Loucy (cell line): ENCODE data around the gene SPDYA.

Experiments
- H2AFZ ChIP-seq: fragments of 200-600 bp; sonication (generic); 2 replicates; pipeline ENCODE4 v1.6.0; 2016; ENCODE audit warnings: antibody characterized with exemption, mild to moderate bottlenecking, low read length, moderate library complexity
- H3F3A ChIP-seq: fragments of 200-600 bp; 2 replicates; pipeline ENCODE4 v1.6.0; 2016; ENCODE audit warnings: antibody characterized with exemption, low read depth, mild to moderate bottlenecking
- H3K27me3 ChIP-seq: fragments of 200-600 bp; sonication (generic); 2 replicates; pipeline ENCODE4 v1.6.1; 2014; ENCODE audit warnings: low read length, mild to moderate bottlenecking; ENCODE audit not compliant: insufficient read depth, poor library complexity, severe bottlenecking
- H3K36me3 ChIP-seq: fragments of 200-600 bp; sonication (generic); 2 replicates; pipeline ENCODE4 v1.6.1; 2016; ENCODE audit warnings: low read length; ENCODE audit not compliant: insufficient read depth
- H3K4me1 ChIP-seq: fragments of 200-600 bp; sonication (generic); 2 replicates; pipeline ENCODE4 v1.5.1; 2014; ENCODE audit warnings: low read length, mild to moderate bottlenecking; ENCODE audit not compliant: insufficient read depth, poor library complexity, severe bottlenecking
- H3K4me2 ChIP-seq: fragments of 200-600 bp; sonication (generic); 2 replicates; pipeline ENCODE4 v1.6.0; 2014; ENCODE audit warnings: antibody characterized with exemption, low read length, low read depth, mild to moderate bottlenecking; ENCODE audit not compliant: poor library complexity, severe bottlenecking
- H3K4me3 ChIP-seq: fragments of 200-600 bp; sonication (generic); 2 replicates; pipeline ENCODE4 v1.5.1; 2014; ENCODE audit warnings: low read length, mild to moderate bottlenecking, mixed read lengths; ENCODE audit not compliant: poor library complexity, severe bottlenecking
- H3K79me2 ChIP-seq: fragments of 200-600 bp; sonication (generic); 2 replicates; pipeline ENCODE4 v1.6.1; 2014; ENCODE audit warnings: low read length; ENCODE audit not compliant: insufficient read depth
- H3K9ac ChIP-seq: fragments of 200-600 bp; sonication (generic); 2 replicates; pipeline ENCODE4 v1.6.0; 2014; ENCODE audit warnings: mild to moderate bottlenecking, low read depth, low read length, moderate library complexity; ENCODE audit not compliant: poor library complexity, severe bottlenecking
- H3K9me2 ChIP-seq: fragments of 200-600 bp; sonication (generic); replicated peaks from 2 replicates; pipeline ENCODE4 v1.6.1; 2016; ENCODE audit warnings: low read depth, low read length, mixed read lengths
- H3K9me3 ChIP-seq: fragments of 200-600 bp; sonication (generic); 2 replicates; pipeline ENCODE4 v1.6.1; 2014; ENCODE audit warnings: mild to moderate bottlenecking, antibody characterized with exemption, low read length, low read depth; ENCODE audit not compliant: insufficient read depth
- H4K20me1 ChIP-seq: fragments of 200-600 bp; sonication (generic); 2 replicates; pipeline ENCODE4 v1.6.0; 2014; ENCODE audit warnings: antibody characterized with exemption, low read length, mild to moderate bottlenecking; ENCODE audit not compliant: insufficient read depth, poor library complexity, severe bottlenecking
- CTCF ChIP-seq: fragments of 200-600 bp; sonication (generic); conservative IDR thresholded peaks from 2 replicates; pipeline ENCODE4 v1.5.1; 2014; ENCODE audit warnings: mild to moderate bottlenecking, antibody characterized with exemption, low read length
- EZH2phosphoT487 ChIP-seq: fragments of 200-600 bp; IDR thresholded peaks from 2 replicates; pipeline ENCODE4 v1.6.1; 2018; ENCODE audit warnings: antibody characterized with exemption, mild to moderate bottlenecking, moderate library complexity, borderline replicate concordance

SPDYA gene

DNA sequence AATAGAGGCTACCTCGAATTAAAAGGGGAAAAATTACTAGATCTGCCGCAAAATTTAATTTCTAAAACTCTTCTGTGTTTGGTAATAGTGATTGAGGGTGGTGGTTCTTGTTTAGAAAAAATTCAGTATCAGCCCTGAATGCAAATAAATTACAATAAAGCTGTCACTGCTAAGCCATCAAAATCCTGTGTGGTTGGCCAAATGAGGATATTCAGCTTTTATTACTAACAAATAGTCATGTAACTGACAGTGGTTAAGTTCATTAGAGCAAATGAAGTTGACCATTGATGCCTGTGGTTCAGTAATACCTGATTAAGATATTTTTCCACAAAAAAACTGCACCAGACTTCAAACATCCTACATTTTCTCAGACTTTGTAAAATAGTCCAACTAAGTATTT, 44.6 kb upstream of the SPDYA start:
- no peak overlapping the region for H3K4me2 ChIP-seq
- H3F3A ChIP-seq = no peaks in the 10 kb centered on the region
- H2AFZ ChIP-seq = no peak overlapping the region
- H3K4me3 ChIP-seq = no peak overlapping the region
- H3K4me1 ChIP-seq = peaks cover 5% of the 10 kb centered on the region
- H3K27me3 ChIP-seq = no peaks in the 10 kb centered on the region
- peaks cover 100% of the 10 kb centered on the region for H3K79me2 ChIP-seq
- no peaks in the 10 kb centered on the region for H3K9me3 ChIP-seq
- peaks cover 99% of the 10 kb centered on the region for H4K20me1 ChIP-seq
- no peak for TF ChIP-seq EZH2phosphoT487
- TF ChIP-seq CTCF = no peak
- H3K36me3 ChIP-seq = peaks cover 13% of the 10 kb centered on the region; the same call in 1 of the 2 replicates
- no peaks in the 10 kb centered on the region for H3K9me2 ChIP-seq
- no peak overlapping the region for H3K9ac ChIP-seq

- Histone ChIP-seq H3K4me3 (no peak overlapping the region), H3K79me2 (peaks cover 100% of the 10 kb centered on the region), H3K4me2 (no peak overlapping the region), H4K20me1 (peaks cover 99% of the 10 kb centered on the region), H3K27me3 (no peaks in the 10 kb centered on the region), H3F3A (no peaks in the 10 kb centered on the region), H2AFZ (no peak overlapping the region), H3K9me2 (no peaks in the 10 kb centered on the region), H3K36me3 (peaks cover 7% of the 10 kb centered on the region; the same call in 1 of the 2 replicates), H3K9me3 (no peaks in the 10 kb centered on the region), H3K9ac (no peak overlapping the region), H3K4me1 (peaks cover 5% of the 10 kb centered on the region)
- no peak for TF ChIP-seq EZH2phosphoT487
- no peak for TF ChIP-seq CTCF
Measured at GRCh38 chr2:28767337-28767736, 43.3 kb upstream of the SPDYA start.

GRCh38 chr2:28768422-28768821, 42.2 kb upstream of the SPDYA start:
- TF ChIP-seq CTCF (no peak), EZH2phosphoT487 (no peak)
- Histone ChIP-seq H3K4me1 (peaks cover 5% of the 10 kb centered on the region), H2AFZ (no peak overlapping the region), H3K36me3 (no peaks in the 10 kb centered on the region), H3K9me2 (no peaks in the 10 kb centered on the region), H4K20me1 (peaks cover 98% of the 10 kb centered on the region), H3F3A (no peaks in the 10 kb centered on the region), H3K79me2 (peaks cover 100% of the 10 kb centered on the region), H3K4me2 (no peak overlapping the region), H3K9me3 (no peaks in the 10 kb centered on the region), H3K9ac (no peak overlapping the region), H3K4me3 (no peak overlapping the region), H3K27me3 (no peaks in the 10 kb centered on the region)
